Prostate gland (tissue), 2 donors: ENCODE results near the gene JAKMIP1.

Experiments used
- CTCF ChIP-seq, 4 experiments: fragments of 200-600 bp in 2 of 4; fragments of 450-650 bp in 2 of 4; sonication (generic) in 2 of 4; IDR thresholded peaks; 1 replicate in 3 of 4; 2 replicates in 1 of 4; pipeline ENCODE4 v1.5.1; 2016 to 2019; ENCODE audit warnings: antibody characterized with exemption in 4 of 4, mild to moderate bottlenecking in 2 of 4, moderate library complexity in 2 of 4
- POLR2A ChIP-seq: fragments of 450-650 bp; IDR thresholded peaks from one replicate; pipeline ENCODE4 v1.6.1; 2016; ENCODE audit warnings: antibody characterized with exemption, mild to moderate bottlenecking
- POLR2AphosphoS5 ChIP-seq: sonication (generic); formaldehyde crosslinking; IDR thresholded peaks from one replicate; pipeline ENCODE4 v1.6.1; 2017; ENCODE audit warnings: antibody characterized with exemption

- TF ChIP-seq CTCF (IDR thresholded peaks at IDR 0.05), result no peak
- no peak for TF ChIP-seq POLR2A
- no peak for TF ChIP-seq POLR2AphosphoS5
Measured at GRCh38 chr4:6199422-6199921, 877 bp downstream of the JAKMIP1 start.
